Measurements from ENCODE around the gene B3GNT5. TPM values are rescaled to one million over a fixed set of nuclear protein-coding genes. Genes with fewer than 3 reads are reported as not detected.

Gene B3GNT5
- total and polyA plus RNA-seq, 2 of the 8 experiments (the other 6 are each of a cell fraction or from before 2014, with no cell fraction given) = 2.4 to 9.7 TPM

DNA sequence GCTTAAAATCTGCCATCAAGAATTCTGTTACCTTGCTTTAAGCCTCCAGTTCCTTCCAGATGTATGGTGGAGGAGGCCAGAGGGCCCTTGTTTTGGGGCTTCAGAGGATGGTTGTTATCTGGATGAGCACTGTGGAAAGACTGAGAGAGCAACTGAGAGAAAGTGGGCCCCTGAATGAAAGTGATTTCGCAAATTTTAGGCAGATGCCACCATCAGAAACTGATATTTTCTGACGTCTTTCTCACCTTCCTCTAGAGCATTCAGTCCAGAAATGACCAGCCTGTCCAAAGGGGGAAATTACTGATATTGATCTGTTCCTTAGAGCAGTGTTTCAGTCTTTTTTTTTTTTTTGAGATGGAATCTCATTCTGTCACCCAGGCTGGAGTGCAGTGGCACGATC lies 13.4 kb downstream of the B3GNT5 start:
- DNase-seq (ENCODE audit: low read depth in 1 of 2, low spot score in 2 of 2) (no peak), FAIRE-seq (no peak)
- TF ChIP-seq TBP (IDR thresholded peaks at IDR 0.05; ENCODE audit: low read depth, low read length) = no peak
- TF ChIP-seq RNF2 (IDR thresholded peaks at IDR 0.05; ENCODE audit: borderline replicate concordance, low read depth, low read length, missing control alignments, poor library complexity, severe bottlenecking) = no peak
- no peak for TF ChIP-seq CHD2 (IDR thresholded peaks at IDR 0.05; ENCODE audit: low read length)
- no peak for TF ChIP-seq SIRT6 (IDR thresholded peaks at IDR 0.05; ENCODE audit: low read length)
- no peak for TF ChIP-seq POLR2A (IDR thresholded peaks at IDR 0.05; ENCODE audit: control extremely low read depth in 1 of 2, low read depth in 2 of 2, low read length in 2 of 2)
- no peak for TF ChIP-seq KDM4A (IDR thresholded peaks at IDR 0.05; ENCODE audit: low read depth, low read length, severe bottlenecking)
- TF ChIP-seq GTF2F1 (IDR thresholded peaks at IDR 0.05; ENCODE audit: borderline replicate concordance, low read depth, low read length) = no peak
- TF ChIP-seq JUND (IDR thresholded peaks at IDR 0.05; ENCODE audit: low read length) = no peak
- TF ChIP-seq, protein P1, sequence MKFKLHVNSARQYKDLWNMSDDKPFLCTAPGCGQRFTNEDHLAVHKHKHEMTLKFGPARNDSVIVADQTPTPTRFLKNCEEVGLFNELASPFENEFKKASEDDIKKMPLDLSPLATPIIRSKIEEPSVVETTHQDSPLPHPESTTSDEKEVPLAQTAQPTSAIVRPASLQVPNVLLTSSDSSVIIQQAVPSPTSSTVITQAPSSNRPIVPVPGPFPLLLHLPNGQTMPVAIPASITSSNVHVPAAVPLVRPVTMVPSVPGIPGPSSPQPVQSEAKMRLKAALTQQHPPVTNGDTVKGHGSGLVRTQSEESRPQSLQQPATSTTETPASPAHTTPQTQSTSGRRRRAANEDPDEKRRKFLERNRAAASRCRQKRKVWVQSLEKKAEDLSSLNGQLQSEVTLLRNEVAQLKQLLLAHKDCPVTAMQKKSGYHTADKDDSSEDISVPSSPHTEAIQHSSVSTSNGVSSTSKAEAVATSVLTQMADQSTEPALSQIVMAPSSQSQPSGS (IDR thresholded peaks at IDR 0.05; ENCODE audit: low read length) = no peak
- TF ChIP-seq, protein P2, sequence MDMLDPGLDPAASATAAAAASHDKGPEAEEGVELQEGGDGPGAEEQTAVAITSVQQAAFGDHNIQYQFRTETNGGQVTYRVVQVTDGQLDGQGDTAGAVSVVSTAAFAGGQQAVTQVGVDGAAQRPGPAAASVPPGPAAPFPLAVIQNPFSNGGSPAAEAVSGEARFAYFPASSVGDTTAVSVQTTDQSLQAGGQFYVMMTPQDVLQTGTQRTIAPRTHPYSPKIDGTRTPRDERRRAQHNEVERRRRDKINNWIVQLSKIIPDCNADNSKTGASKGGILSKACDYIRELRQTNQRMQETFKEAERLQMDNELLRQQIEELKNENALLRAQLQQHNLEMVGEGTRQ (IDR thresholded peaks at IDR 0.05; ENCODE audit: low read length) = no peak
- CTCF ChIA-PET (ENCODE audit: partially characterized antibody) = interaction anchor here (1.0 to 1.9 kb wide), 2 partner anchors 16 to 87 kb away, joined by 3 to 5 read pairs; no protein-coding TSS in a partner anchor
- no peak overlapping the region for H3K9ac ChIP-seq (replicated peaks in 1 of 4; ENCODE audit: extremely low read depth in 1 of 4, low read depth in 3 of 4, low read length in 3 of 4)
- H4K91ac ChIP-seq (replicated peaks; ENCODE audit: insufficient read length, low read length) = no peak overlapping the region
- H4K8ac ChIP-seq (ENCODE audit: extremely low read depth, insufficient read depth, low read length) = no peak overlapping the region
- no peak overlapping the region for H2AFZ ChIP-seq (ENCODE audit: low read length)
- H3K56ac ChIP-seq (replicated peaks; ENCODE audit: insufficient read length, low read depth, low read length) = no peak overlapping the region
- peak overlapping the region; percentile 27 to 69; a peak in 2 of 4 replicates for H3K4me2 ChIP-seq (ENCODE audit: insufficient read depth in 1 of 2, low read depth in 2 of 2, low read length in 2 of 2)
- H3K18ac ChIP-seq (ENCODE audit: extremely low read depth, low read length) = no peak overlapping the region
- H3K79me2 ChIP-seq (ENCODE audit: control insufficient read depth in 1 of 2, insufficient read depth in 2 of 2, low read length in 2 of 2) = peaks cover 0 to 16% of the 10 kb centered on the region in 2 experiments; a peak in 1 of 4 replicates
- 0 out of 2 replicates have a peak, but pooled peaks cover 3% of the 10 kb centered on the region for H3K79me1 ChIP-seq (ENCODE audit: low read depth, low read length)
- no peak overlapping the region for H2BK120ac ChIP-seq (replicated peaks; ENCODE audit: low read depth, low read length)
- H2BK12ac ChIP-seq (ENCODE audit: low read depth, low read length) = no peak overlapping the region
- H3K4me3 ChIP-seq (ENCODE audit: extremely low read depth in 1 of 4, insufficient read depth in 2 of 4, low read depth in 3 of 4, low read length in 4 of 4) = no peak overlapping the region
- no peak overlapping the region for H4K5ac ChIP-seq (ENCODE audit: insufficient read length, low read depth, low read length)
- no peak overlapping the region for H2BK5ac ChIP-seq (ENCODE audit: low read depth, low read length)
- H3K4ac ChIP-seq (replicated peaks; ENCODE audit: insufficient read length, low read depth, low read length) = no peak overlapping the region
- H3K23me2 ChIP-seq (ENCODE audit: low read depth, low read length) = no peaks in the 10 kb centered on the region; the same call in 1 of the 2 replicates
- H3K14ac ChIP-seq (ENCODE audit: insufficient read length) = no peak overlapping the region
- H2BK15ac ChIP-seq (ENCODE audit: low read length) = no peak overlapping the region
- H3K23ac ChIP-seq (ENCODE audit: insufficient read length) = no peak overlapping the region
- POLR2A ChIA-PET (ENCODE audit: partially characterized antibody) = interaction anchor here (1.6 to 2.5 kb wide), 3 partner anchors 11 to 119 kb away, joined by 5 to 25 read pairs (median 5); partner anchors contain the start of gene B3GNT5
- peaks cover 18 to 44% (median 24%) of the 10 kb centered on the region in 4 experiments for H3K4me1 ChIP-seq (replicated peaks in 1 of 4; ENCODE audit: control insufficient read depth in 3 of 4, insufficient read depth in 4 of 4, low read length in 3 of 4)
- no peak overlapping the region for H2AK5ac ChIP-seq (ENCODE audit: low read depth, low read length)
- H3K27ac ChIP-seq (ENCODE audit: low read depth, low read length) = no peak overlapping the region
- 81% methylated on average over 3 of the region's 3 CpGs; no CpG with 5 or more reads in 1 of the 2 experiments for WGBS, 2 experiments (ENCODE audit: extremely low coverage in 1 of 2, insufficient coverage in 1 of 2, insufficient read length in 1 of 2, insufficient replicate concordance in 2 of 2, low coverage in 1 of 2, low lambda C conversion rate in 2 of 2, missing lambda C conversion rate in 1 of 2)
- H2BK20ac ChIP-seq (ENCODE audit: low read length) = no peak overlapping the region
- no peaks in the 10 kb centered on the region for H3K27me3 ChIP-seq (replicated peaks in 1 of 4; ENCODE audit: control insufficient read depth in 3 of 4, extremely low read depth in 1 of 4, insufficient read depth in 3 of 4, low read length in 3 of 4)
- H4K20me1 ChIP-seq (replicated peaks in 1 of 2; ENCODE audit: control insufficient read depth in 1 of 2, insufficient read depth in 2 of 2, low read length in 2 of 2) = peaks cover 0 to 2% of the 10 kb centered on the region in 2 experiments
- H3K36me3 ChIP-seq (ENCODE audit: control insufficient read depth in 2 of 4, insufficient read depth in 4 of 4, low read length in 3 of 4) = peaks cover 0 to 6% (median 3%) of the 10 kb centered on the region in 4 experiments; a peak in 2 of 8 replicates
- no peaks in the 10 kb centered on the region for H3K9me3 ChIP-seq (ENCODE audit: insufficient read depth in 2 of 2, low read depth in 1 of 2, low read length in 1 of 2)

All from H1 (cell line).